Measurements from ENCODE around the gene DAZAP2. TPM values are rescaled to one million over a fixed set of nuclear protein-coding genes. Genes with fewer than 3 reads are reported as not detected.

Gene DAZAP2
- total RNA-seq, 6 donors from 2014 or later = 182 to 492 (median 236) TPM

DNA sequence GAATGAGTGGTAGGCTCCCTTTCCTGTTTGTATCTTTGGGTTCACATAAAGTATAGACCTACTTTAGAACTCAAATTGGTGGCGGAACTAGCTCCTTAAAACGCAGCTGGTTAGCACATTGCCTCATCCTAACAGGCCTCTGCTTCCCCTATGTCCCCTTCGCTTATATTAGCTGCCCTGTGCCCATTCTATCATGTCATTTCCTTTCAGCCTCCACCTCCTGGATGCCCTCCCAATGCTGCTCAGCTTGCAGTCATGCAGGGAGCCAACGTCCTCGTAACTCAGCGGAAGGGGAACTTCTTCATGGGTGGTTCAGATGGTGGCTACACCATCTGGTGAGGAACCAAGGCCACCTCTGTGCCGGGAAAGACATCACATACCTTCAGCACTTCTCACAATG lies 3.5 kb downstream of the DAZAP2 start:
- peaks cover 17 to 59% (median 42%) of the 10 kb centered on the region in 4 donors for H3K36me3 ChIP-seq

DNA sequence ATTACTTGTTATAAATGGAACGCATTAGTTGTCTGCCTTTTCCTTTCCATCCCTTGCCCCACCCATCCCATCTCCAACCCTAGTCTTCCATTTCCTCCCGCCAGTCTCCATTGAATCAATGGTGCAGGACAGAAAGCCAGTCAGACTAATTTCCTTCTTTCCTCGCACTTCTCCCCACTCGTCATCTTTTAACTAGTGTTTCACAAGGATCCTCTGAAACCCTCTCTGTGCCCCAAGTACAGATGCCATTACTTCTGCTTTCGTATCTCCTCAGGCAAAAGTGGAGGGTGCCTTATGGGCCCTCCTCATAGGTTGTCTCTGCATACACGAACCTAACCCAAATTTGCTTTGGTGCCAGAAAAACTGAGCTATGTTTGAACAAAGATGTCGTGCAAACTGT lies 4.2 kb downstream of the DAZAP2 start:
- Histone ChIP-seq H3K27ac (peak overlapping the region in 3 of 4 donors; percentile 31 to 59 (median 40)), H3K9me3 (no peaks in the 10 kb centered on the region), H3K4me1 (peaks cover 53 to 71% (median 63%) of the 10 kb centered on the region in 4 donors), H3K4me3 (no peak overlapping the region), H3K27me3 (no peaks in the 10 kb centered on the region), H3K36me3 (peaks cover 17 to 59% (median 42%) of the 10 kb centered on the region in 4 donors)
- WGBS, 2 donors = 44 to 50% methylated on average over 7 of the region's 7 CpGs
- ATAC-seq (ENCODE audit: low FRiP score in 2 of 2) = no peak
- no peak for TF ChIP-seq EP300 (IDR thresholded peaks at IDR 0.05)
- DNase-seq = no peak

More for the DNA sequence above, 3.5 kb downstream of the DAZAP2 start:
- no peaks in the 10 kb centered on the region for H3K9me3 ChIP-seq
- TF ChIP-seq, protein P1, sequence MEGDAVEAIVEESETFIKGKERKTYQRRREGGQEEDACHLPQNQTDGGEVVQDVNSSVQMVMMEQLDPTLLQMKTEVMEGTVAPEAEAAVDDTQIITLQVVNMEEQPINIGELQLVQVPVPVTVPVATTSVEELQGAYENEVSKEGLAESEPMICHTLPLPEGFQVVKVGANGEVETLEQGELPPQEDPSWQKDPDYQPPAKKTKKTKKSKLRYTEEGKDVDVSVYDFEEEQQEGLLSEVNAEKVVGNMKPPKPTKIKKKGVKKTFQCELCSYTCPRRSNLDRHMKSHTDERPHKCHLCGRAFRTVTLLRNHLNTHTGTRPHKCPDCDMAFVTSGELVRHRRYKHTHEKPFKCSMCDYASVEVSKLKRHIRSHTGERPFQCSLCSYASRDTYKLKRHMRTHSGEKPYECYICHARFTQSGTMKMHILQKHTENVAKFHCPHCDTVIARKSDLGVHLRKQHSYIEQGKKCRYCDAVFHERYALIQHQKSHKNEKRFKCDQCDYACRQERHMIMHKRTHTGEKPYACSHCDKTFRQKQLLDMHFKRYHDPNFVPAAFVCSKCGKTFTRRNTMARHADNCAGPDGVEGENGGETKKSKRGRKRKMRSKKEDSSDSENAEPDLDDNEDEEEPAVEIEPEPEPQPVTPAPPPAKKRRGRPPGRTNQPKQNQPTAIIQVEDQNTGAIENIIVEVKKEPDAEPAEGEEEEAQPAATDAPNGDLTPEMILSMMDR (IDR thresholded peaks at IDR 0.05) = no peak
- TF ChIP-seq POLR2AphosphoS5 (IDR thresholded peaks at IDR 0.05) (no peak), POLR2A (IDR thresholded peaks at IDR 0.05) (no peak), EP300 (IDR thresholded peaks at IDR 0.05) (no peak)
- H3K27me3 ChIP-seq = no peaks in the 10 kb centered on the region
- no peak overlapping the region for H3K4me3 ChIP-seq
- ATAC-seq (ENCODE audit: low FRiP score in 2 of 2) (peak in 1 of 2 donors; percentile 20), DNase-seq (peak in 1 of 2 donors; percentile 48)
- WGBS, 2 donors = 55 to 70% methylated on average over 6 to 7 of the region's 7 CpGs
- H3K27ac ChIP-seq = peak overlapping the region; percentile 12 to 59 (median 36)
- H3K4me1 ChIP-seq = peaks cover 45 to 66% (median 57%) of the 10 kb centered on the region in 4 donors

DNA sequence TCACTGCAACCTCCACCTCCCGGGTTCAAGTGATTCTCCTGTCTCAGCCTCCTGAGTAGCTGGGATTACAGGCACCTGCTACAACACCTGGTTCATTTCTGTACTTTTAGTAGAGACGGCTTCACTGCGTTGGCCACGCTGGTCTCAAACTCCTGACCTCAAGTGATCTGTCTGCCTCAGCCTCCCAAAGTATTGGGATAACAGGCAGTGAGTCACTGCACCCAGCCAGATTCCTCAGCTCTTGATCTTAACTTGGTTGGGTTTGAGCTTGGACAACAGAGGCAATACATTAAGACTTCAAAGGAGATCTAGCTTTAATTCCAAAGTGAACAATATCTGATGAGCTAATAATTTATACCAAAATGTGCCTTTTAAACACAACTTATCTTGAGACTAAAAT lies 5.6 kb downstream of the DAZAP2 start:
- Histone ChIP-seq H3K4me1 (peaks cover 53 to 69% (median 64%) of the 10 kb centered on the region in 4 donors), H3K36me3 (peaks cover 17 to 59% (median 42%) of the 10 kb centered on the region in 4 donors), H3K27ac (no peak overlapping the region), H3K9me3 (no peaks in the 10 kb centered on the region), H3K4me3 (no peak overlapping the region), H3K27me3 (no peaks in the 10 kb centered on the region)
- TF ChIP-seq POLR2A (IDR thresholded peaks at IDR 0.05) = no peak
- TF ChIP-seq POLR2AphosphoS5 (IDR thresholded peaks at IDR 0.05) = no peak
- TF ChIP-seq, protein P1 (IDR thresholded peaks at IDR 0.05) = no peak
- TF ChIP-seq EP300 (IDR thresholded peaks at IDR 0.05) = no peak
- DNase-seq (no peak), ATAC-seq (ENCODE audit: low FRiP score in 2 of 2) (no peak)
- 75 to 98% methylated on average over 4 of the region's 4 CpGs for WGBS, 2 donors

DNA sequence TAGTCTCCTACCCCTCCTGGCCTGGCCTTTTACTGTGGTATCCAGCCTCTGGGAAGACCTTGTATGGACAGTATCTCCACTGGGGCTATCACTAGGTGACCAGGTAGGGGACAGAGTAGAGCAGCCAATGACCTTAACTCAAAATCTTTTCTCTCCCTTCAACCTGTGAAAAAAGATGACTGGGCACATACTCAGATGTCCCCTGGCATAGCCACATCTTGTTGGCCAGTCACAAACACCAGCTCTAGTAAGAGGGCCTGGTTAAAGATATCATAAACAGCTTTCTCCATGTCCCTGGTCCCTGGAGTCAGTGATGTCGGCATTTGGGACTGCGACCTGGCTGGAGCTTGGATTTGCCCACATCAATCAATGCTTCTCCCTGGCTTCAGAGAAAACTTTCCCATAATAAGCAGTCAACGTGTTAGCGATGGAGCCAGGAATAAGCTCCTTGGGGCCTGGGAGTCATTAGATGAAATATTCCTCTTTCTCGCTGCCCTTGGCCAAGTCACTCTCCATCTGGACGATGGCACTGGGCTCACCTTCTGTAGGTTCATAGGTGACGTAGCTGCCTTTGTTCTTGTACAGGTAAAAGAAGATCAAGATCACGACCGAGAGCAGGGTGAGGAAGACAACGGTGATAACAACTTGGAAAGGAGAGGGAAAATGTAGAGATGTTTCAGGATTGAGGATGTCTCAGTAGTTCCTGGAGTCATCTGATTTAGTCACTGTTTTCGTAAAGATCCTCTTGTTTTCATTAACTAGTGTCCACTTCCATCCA lies 7.0 kb downstream of the DAZAP2 start:
- peaks cover 13 to 50% (median 38%) of the 10 kb centered on the region in 4 donors for H3K36me3 ChIP-seq
- H3K4me1 ChIP-seq = peaks cover 42 to 58% (median 53%) of the 10 kb centered on the region in 4 donors
- WGBS, 2 donors = 81 to 82% methylated on average over 11 of the region's 11 CpGs
- ATAC-seq (ENCODE audit: low FRiP score in 2 of 2) = no peak
- DNase-seq = no peak
- no peak overlapping the region for H3K4me3 ChIP-seq
- H3K27ac ChIP-seq = peak overlapping the region; percentile 50 to 84 (median 70)
- H3K27me3 ChIP-seq = no peaks in the 10 kb centered on the region
- no peaks in the 10 kb centered on the region for H3K9me3 ChIP-seq
- no peak for TF ChIP-seq POLR2AphosphoS5 (IDR thresholded peaks at IDR 0.05)
- no peak for TF ChIP-seq POLR2A (IDR thresholded peaks at IDR 0.05)
- TF ChIP-seq EP300 (IDR thresholded peaks at IDR 0.05) = no peak
- TF ChIP-seq, protein P1 (IDR thresholded peaks at IDR 0.05) = no peak

DNA sequence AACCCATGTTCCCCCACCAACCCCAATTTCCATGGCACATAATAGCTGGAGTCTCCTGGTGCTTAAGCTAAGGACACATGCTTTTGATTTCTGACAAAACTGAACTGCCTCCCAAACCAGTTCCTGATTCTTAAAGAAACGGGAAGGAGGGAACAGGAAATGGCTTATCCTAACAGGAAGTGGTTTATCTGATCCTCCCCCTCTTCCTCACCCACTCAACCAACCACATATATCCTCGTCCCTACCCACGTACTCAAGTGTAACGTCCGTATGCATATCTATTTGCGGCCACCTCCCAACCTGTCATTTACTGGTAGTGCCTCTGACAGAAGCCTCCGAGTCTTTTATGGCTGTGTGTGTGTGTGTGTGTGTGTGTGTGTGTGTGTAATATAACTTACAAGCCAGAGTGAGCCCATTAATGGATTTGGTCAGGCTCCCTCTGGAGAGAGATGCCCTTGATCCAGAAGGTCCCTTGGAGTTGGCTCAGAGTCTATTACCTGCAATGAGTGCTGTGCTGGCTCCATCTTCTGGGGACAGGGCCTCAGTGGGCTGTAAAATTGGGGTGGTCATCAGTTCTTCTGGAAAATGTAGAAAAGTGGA lies 7.7 kb downstream of the DAZAP2 start:
- H3K27ac ChIP-seq = peak overlapping the region; percentile 64 to 84 (median 73)
- ATAC-seq (ENCODE audit: low FRiP score in 2 of 2) = peak; percentile 78 to 80
- H3K36me3 ChIP-seq = peaks cover 10 to 43% (median 31%) of the 10 kb centered on the region in 4 donors
- H3K27me3 ChIP-seq = no peaks in the 10 kb centered on the region
- H3K4me3 ChIP-seq = no peak overlapping the region
- peak in 2 of 4 donors; percentile 11 to 41 for TF ChIP-seq POLR2A (IDR thresholded peaks at IDR 0.05)
- TF ChIP-seq POLR2AphosphoS5 (IDR thresholded peaks at IDR 0.05) = peak; percentile 78 to 79
- TF ChIP-seq, protein P1 (IDR thresholded peaks at IDR 0.05) = no peak
- TF ChIP-seq EP300 (IDR thresholded peaks at IDR 0.05) = peak in 3 of 4 donors; percentile 28 to 88 (median 73)
- WGBS, 2 donors = 23 to 35% methylated on average over 7 of the region's 7 CpGs
- peak in 1 of 2 donors; percentile 42 for DNase-seq
- H3K9me3 ChIP-seq = no peaks in the 10 kb centered on the region
- peaks cover 35 to 51% (median 46%) of the 10 kb centered on the region in 4 donors for H3K4me1 ChIP-seq
